AG04449 (cell line): ENCODE results near the gene EDEM3.

Experiments used
- CTCF ChIA-PET: fragments of 350-600 bp; formaldehyde crosslinking; extraction: SDS; loops from one replicate; lab custom pipeline; 2021; ENCODE audit warnings: antibody characterized with exemption; lab: Yijun Ruan, JAX
- POLR2A ChIA-PET: fragments of 400-600, 350-600 bp; formaldehyde crosslinking; extraction: SDS; loops from one replicate; lab custom pipeline; 2020; ENCODE audit warnings: antibody characterized with exemption, inconsistent platforms; lab: Yijun Ruan, JAX
- DNase-seq: peaks from one replicate; pipeline ENCODE4 v3.0.0-alpha.2; 2010; ENCODE audit warnings: low read depth, low spot score
- H3K4me3 ChIP-seq: 2 replicates; pipeline ENCODE4 v1.5.1; 2011; ENCODE audit warnings: low read depth, mild to moderate bottlenecking, control low read depth, low read length
- TF ChIP-seq, protein P1 (sequence below): IDR thresholded peaks from one replicate; pipeline ENCODE4 v1.5.1; 2011; ENCODE audit warnings: mild to moderate bottlenecking, moderate library complexity, low read length, control low read depth, inconsistent platforms; ENCODE audit not compliant: insufficient read depth; ENCODE audit errors: missing control alignments

Gene EDEM3

DNA sequence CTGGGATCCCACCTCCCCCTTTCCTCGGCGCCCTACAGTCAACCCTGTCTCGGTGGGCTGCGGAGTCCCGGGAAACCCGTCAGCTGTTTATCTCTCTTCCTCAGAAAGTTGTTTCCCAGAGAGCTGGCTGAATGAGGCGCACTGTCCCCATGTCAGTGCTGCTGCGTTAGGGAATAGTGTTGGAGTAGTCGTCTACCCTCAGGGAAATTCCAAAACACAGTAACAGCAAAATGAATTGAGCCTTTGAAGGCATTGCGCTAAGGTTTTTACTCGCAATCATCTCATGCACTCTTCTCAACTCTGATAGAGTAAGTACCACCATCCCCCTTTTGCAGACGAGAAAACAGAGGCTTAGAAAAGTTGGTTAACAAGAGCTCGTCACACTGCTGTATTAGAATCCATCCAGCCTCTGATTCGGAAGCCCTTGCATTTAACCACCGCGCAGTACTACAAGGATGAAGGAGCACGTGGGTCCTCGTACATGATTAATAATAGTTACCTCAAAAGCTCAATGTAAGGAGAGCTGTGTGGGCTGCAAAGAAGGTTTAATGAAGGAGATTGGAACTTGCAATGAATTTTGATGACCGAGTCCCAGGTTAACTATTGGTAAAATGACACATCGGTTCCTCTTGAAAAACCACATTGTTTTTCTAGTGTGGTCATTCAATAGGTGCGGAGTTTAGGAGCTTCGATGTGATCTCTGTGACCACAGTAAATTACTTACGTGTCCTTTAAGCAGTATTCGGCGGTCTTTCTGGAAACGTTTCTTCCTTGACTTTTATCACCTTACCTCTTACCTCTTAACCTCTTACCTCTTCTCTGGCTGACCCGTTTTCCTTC, 788 bp upstream of the EDEM3 start:
- ChIA-PET POLR2A (interaction anchor here (0.6 kb wide), 1 partner anchor 1316 kb away, joined by 3 read pairs; no protein-coding TSS in a partner anchor), CTCF (interaction anchor here (1.0 to 1.9 kb wide), 6 partner anchors 38 to 925 kb away, joined by 3 to 8 read pairs (median 4); no protein-coding TSS in a partner anchor)
- peak overlapping the region; percentile 82 for H3K4me3 ChIP-seq
- TF ChIP-seq, protein P1, sequence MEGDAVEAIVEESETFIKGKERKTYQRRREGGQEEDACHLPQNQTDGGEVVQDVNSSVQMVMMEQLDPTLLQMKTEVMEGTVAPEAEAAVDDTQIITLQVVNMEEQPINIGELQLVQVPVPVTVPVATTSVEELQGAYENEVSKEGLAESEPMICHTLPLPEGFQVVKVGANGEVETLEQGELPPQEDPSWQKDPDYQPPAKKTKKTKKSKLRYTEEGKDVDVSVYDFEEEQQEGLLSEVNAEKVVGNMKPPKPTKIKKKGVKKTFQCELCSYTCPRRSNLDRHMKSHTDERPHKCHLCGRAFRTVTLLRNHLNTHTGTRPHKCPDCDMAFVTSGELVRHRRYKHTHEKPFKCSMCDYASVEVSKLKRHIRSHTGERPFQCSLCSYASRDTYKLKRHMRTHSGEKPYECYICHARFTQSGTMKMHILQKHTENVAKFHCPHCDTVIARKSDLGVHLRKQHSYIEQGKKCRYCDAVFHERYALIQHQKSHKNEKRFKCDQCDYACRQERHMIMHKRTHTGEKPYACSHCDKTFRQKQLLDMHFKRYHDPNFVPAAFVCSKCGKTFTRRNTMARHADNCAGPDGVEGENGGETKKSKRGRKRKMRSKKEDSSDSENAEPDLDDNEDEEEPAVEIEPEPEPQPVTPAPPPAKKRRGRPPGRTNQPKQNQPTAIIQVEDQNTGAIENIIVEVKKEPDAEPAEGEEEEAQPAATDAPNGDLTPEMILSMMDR, result no peak
- no peak for DNase-seq

DNA sequence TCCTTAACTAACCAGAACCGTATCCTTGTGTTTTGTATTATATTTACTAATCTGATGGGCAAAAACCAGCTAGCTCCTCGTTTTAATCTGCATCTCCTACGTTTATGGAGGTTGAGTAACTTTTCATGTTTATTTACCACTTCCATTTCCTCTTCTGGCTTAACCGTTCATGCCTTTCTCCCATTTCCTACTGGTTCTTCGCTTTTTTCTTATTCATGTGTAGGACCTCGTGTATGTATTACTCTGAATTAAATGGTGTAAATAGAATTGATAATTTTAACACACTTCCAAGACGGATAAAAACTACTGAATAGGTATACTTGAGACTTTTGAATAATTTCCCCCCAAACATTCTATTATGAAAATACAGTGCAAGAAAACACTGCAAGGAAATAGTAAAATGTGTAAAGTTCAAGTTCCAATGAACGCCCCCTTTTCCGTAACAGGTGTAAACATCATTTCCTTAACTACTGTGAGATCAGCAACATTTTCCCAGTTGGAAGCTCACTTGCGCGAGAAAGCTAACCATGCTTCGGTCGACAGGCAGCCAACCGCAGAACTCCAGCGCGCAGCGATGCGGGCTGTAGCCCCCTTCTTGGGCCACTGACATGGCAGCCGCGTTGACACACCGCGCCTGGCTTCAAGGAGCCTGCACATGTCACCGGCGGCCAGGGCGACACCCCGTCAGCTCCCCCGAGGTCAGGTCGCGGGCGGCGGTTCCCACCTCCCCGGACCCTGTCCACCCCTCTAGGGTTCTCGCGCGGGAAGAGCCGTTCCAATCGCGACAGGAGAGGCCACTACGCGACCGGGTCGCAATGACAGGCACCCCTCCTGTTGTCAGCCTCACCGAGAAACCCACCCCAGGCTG, 816 bp downstream of the EDEM3 start:
- TF ChIP-seq, protein P1, result no peak
- peak overlapping the region; percentile 97 for H3K4me3 ChIP-seq
- no peak for DNase-seq
- ChIA-PET CTCF (interaction anchor here (1.0 to 1.9 kb wide), 5 partner anchors 12 to 416 kb away, joined by 3 to 8 read pairs (median 5); no protein-coding TSS in a partner anchor), POLR2A (no interaction called here)

DNA sequence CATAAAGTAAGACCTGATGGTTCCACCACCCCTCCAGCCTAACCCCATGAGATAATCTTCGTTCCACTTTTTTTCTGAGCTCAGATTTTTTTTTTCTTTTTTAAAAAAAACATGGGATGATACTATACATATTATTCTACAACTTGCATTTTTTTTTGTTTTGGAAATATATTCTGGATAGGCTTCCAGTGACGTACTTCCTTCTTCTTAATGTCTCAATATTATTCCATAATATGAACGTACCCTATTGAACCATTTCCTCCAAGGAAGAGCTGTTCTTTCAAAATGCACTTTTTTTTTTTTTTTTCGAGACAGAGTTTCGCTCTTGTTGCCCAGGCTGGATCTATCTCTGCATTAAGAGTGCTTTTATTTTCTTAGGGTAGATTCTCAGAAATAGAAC, 1.5 kb downstream of the EDEM3 start:
- TF ChIP-seq, protein P1, result no peak
- POLR2A ChIA-PET, result no interaction called here
- no peak overlapping the region for H3K4me3 ChIP-seq

DNA sequence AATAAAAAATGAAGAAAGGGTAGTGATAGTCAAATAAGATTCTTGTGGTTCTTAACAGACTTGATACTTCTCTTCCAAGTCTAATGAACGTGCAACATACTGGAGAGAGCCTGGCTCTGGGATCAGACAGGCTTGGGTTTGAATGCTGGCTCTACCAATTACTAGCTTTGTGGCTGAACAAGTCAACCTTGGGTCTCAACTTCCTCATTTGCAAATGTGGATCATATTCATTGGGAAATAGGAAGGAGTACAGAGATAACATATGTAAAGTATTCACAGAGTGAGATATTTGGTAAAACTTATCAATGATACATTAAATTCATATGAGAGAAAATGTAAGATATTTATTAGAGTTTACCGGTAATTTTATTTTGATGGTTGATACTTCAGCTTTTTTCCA, 2.0 kb downstream of the EDEM3 start:
- H3K4me3 ChIP-seq, result no peak overlapping the region
- POLR2A ChIA-PET, result no interaction called here
- TF ChIP-seq, protein P1, result no peak
- no peak for DNase-seq
- CTCF ChIA-PET, result interaction anchor here (1.1 to 1.6 kb wide), 2 partner anchors 53 to 89 kb away, joined by 4 to 5 read pairs; no protein-coding TSS in a partner anchor

More for the DNA sequence above, 1.5 kb downstream of the EDEM3 start:
- CTCF ChIA-PET, result interaction anchor here (1.1 to 1.8 kb wide), 3 partner anchors 52 to 230 kb away, joined by 4 to 5 read pairs (median 5); no protein-coding TSS in a partner anchor
- DNase-seq, result no peak

DNA sequence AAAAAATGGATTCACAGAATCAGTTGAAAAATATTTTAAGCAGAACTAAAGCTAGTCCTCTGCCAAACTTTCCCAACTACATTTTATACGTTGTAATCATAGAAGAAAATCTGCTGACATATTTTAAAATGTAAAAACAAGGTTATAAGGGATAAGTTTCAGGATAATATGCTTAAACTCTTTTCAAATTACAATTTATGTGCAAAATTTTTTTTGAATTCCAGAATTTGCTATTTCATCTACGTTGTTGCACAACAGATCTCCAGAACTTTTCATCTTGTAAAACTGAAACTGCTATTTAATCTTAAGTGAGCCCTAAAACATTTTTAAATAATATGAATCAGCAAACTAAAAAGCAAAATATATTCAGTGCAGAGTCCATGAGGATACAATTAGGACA, 5.9 kb downstream of the EDEM3 start:
- CTCF ChIA-PET, result interaction anchor here (1.1 kb wide), 1 partner anchor 228 kb away, joined by 3 read pairs; no protein-coding TSS in a partner anchor
- TF ChIP-seq, protein P1, result no peak
- POLR2A ChIA-PET, result no interaction called here
- no peak overlapping the region for H3K4me3 ChIP-seq
- no peak for DNase-seq
